GM18526 (cell line): ENCODE results near the gene LEF1.

ENCODE experiments used
- POLR2A ChIP-seq: IDR thresholded peaks from 3 replicates; pipeline ENCODE4 v1.6.1; 2011; ENCODE audit not compliant: insufficient read length; ENCODE audit errors: extremely low read depth

The LEF1 gene

GRCh38 chr4:108111781-108112180 lies 57.0 kb downstream of the LEF1 start:
- no peak for TF ChIP-seq POLR2A

- TF ChIP-seq POLR2A = no peak
Measured at GRCh38 chr4:108110450-108110849, 58.3 kb downstream of the LEF1 start.

- no peak for TF ChIP-seq POLR2A
Measured at GRCh38 chr4:108109997-108110416, 58.7 kb downstream of the LEF1 start.

- no peak for TF ChIP-seq POLR2A
Measured at GRCh38 chr4:108109111-108109510, 59.6 kb downstream of the LEF1 start.

- no peak for TF ChIP-seq POLR2A
Measured at GRCh38 chr4:108107729-108108382, 60.9 kb downstream of the LEF1 start.

GRCh38 chr4:108107101-108107500 lies 61.6 kb downstream of the LEF1 start:
- no peak for TF ChIP-seq POLR2A

GRCh38 chr4:108106186-108106585 lies 62.5 kb downstream of the LEF1 start:
- TF ChIP-seq POLR2A = no peak

GRCh38 chr4:108103099-108103862 lies 65.5 kb downstream of the LEF1 start:
- no peak for TF ChIP-seq POLR2A

GRCh38 chr4:108100827-108101226 lies 67.9 kb downstream of the LEF1 start:
- no peak for TF ChIP-seq POLR2A

GRCh38 chr4:108099838-108100237 lies 68.9 kb downstream of the LEF1 start:
- no peak for TF ChIP-seq POLR2A

GRCh38 chr4:108097990-108098553 lies 70.7 kb downstream of the LEF1 start:
- no peak for TF ChIP-seq POLR2A

- no peak for TF ChIP-seq POLR2A
Measured at GRCh38 chr4:108094923-108095482, 73.7 kb downstream of the LEF1 start.

GRCh38 chr4:108094131-108094530 lies 74.6 kb downstream of the LEF1 start:
- no peak for TF ChIP-seq POLR2A

- TF ChIP-seq POLR2A = no peak
Measured at GRCh38 chr4:108092288-108092687, 76.4 kb downstream of the LEF1 start.

GRCh38 chr4:108087293-108087967 lies 81.3 kb downstream of the LEF1 start:
- no peak for TF ChIP-seq POLR2A
